HG02973 (cell line): ENCODE results near the gene GABRA4.

ENCODE experiments used
- ATAC-seq: cut with Tn5 transposase; IDR thresholded peaks from one replicate; pipeline ENCODE4 v1.9.1; 2021; ENCODE audit warnings: moderate library complexity; ENCODE audit not compliant: unreplicated experiment

The GABRA4 gene

GRCh38 chr4:46979726-46980125, 13.7 kb downstream of the GABRA4 start:
- ATAC-seq = no peak

DNA sequence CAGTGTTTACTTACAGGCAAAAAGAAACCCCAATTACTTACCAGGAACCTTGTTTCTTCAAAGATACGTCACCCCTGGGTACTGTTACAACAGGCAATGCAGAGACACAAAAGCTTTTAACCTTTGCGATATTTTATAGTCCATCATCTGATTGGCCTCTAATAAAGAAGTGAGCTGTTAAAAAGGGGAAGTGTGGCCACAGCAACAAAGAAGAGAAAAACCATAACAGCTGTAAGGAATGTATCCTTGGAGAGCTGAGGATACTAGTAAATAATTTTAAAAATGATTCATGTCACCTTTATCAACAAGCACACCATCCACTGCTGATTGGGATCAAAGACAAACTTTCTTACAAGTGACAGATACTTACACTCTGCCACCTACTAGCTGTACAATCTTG, 14.1 kb downstream of the GABRA4 start:
- ATAC-seq = no peak

DNA sequence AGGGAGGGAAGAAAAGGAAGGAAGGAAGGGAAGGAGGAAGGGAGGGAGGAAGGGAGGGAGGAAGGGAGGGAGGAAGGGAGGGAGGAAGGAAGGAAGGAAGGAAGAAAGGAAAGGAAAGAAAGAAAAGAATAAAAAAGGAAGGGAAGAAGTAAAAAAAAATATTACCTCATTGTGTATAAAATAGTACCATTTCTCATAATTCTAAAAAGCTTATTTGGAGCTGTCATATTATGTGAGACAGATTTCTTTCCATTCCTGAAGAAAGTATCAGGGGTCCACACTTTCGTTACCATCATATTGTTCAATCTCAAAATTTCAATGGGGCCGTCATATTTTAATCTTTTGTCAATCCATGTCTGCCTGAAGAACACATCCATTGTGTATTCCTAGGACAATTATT, 16.1 kb downstream of the GABRA4 start:
- ATAC-seq = no peak

GRCh38 chr4:46975812-46976553, 17.4 kb downstream of the GABRA4 start:
- ATAC-seq = no peak

- ATAC-seq = no peak
Measured at GRCh38 chr4:46974891-46975543, 18.4 kb downstream of the GABRA4 start.

- ATAC-seq = no peak
Measured at GRCh38 chr4:46968847-46969246, 24.5 kb downstream of the GABRA4 start.

DNA sequence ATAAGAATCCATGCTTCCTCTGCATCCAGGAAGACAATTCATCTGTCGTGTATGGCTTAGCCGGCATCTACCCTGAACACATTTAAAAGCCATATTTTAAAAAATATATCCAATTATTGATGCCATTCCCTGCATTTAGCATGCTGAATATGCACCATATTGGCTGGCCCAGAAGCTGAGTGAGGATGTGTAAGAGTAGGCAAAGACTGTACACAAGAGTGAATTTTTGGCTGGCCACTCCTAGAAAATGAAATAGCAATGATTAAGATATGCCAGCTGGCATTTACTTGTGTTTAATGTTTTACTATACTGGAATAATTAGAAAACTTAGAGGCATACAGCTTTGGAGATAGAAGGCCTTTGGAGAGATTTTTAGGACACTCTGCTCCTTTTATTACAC, 25.8 kb downstream of the GABRA4 start:
- no peak for ATAC-seq

- ATAC-seq = no peak
Measured at GRCh38 chr4:46958742-46959488, 34.5 kb downstream of the GABRA4 start.

- ATAC-seq = no peak
Measured at GRCh38 chr4:46956451-46956850, 36.9 kb downstream of the GABRA4 start.

- ATAC-seq = no peak
Measured at GRCh38 chr4:46955601-46956000, 37.8 kb downstream of the GABRA4 start.

GRCh38 chr4:46954643-46955042, 38.7 kb downstream of the GABRA4 start:
- no peak for ATAC-seq

DNA sequence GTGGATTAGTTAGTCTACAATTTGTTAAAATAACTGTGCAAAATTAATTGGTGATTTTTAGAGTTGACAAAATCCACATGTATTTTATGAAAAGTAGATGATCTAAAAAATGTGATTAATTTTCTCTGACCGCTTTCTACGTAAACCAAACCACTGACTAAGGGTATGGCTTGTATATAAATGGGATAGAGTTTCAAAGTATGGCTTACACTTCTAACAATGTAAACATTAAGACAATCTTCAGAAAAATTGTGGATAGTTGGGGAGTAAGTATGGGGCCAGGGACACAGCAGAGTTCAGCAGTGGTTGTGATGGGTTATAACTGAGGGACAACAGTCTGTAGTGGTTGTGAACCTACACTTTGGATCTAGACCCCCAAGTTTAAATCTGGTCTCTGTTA, 39.8 kb downstream of the GABRA4 start:
- no peak for ATAC-seq

DNA sequence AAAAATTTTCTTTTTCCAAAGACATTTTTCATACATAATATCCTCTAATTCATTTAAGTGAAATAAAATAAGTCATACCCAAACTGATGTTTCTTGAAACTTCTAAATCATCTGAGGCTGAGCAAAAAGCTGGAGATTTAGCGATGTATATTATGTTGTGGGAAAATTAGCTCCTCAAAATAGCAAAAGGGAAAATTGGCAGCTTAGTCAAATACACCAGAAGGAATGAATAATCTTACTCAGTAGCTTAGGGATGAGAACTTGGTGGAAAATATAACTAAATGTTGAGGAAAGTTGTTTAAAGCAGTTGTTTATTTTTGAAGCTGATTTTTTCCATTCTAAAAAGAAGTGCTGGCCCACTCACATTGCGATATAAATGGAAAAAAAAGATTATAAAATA, 40.9 kb downstream of the GABRA4 start:
- ATAC-seq = no peak

DNA sequence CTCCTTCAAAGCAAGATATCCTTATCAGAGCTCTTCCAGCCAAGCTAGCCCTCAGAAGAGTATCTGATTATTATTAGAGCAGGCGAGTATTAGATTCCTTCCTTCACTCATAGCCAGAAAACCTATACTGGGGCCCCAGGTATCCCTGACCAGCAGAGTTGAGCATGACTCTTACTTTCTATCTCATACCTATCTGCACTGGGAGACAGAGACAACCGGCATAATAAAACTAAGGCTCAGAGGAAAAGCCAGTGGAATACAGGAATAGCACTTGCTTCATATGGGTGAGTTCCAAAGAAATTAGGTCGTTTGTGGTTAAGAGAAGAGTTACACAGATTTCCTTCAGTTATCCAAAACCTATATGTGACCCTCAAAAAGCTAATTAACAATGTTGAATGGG, 42.6 kb downstream of the GABRA4 start:
- ATAC-seq = no peak

- ATAC-seq = no peak
Measured at GRCh38 chr4:46949822-46950221, 43.6 kb downstream of the GABRA4 start.

DNA sequence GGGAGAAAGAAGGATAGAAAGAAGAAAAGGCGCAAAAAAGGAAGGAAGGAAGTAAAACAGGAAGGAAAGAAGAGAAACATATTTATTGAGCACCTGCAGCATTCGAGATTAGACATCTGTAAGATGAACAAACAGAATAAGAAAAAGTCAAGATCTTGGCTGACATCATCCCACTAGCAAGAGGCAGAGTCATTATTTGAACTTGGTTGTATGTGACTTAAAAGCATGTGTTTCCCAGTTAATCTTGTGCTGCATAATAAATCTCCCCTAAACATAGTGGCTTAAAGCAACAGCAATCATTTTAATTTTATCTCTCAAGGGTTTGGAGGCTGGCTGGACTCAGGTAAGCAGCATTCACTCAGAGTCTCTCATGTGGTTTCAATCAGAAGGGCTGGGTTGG, 45.8 kb downstream of the GABRA4 start:
- no peak for ATAC-seq

DNA sequence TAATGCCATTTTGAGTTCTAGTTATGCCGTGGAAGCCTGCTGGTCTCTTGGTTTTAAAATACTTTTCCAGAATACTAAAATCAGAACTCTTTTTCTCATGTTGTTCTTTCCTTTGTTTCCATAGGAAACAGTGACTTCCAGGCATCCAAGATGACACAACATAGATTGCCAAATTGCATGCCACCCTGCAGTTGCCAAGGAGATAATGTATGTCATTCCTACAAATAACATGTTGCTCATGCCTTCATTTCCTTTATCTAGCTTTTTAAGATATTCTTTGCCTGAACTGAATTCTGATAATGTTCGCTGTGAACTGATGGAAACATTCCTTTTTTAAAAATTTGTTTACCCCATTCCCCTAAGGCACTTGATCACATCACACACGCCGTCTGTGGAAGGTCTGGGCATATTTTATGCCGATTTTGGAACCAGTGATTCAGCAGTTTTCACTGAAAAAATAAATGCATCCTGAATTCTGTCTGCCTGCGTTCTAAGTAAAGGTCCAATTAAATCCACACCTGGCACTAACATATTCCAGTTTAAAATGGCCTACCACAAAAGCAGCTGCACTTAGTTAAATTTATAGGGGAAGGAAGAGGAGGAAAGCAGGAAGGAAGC, 46.4 kb downstream of the GABRA4 start:
- ATAC-seq = no peak

DNA sequence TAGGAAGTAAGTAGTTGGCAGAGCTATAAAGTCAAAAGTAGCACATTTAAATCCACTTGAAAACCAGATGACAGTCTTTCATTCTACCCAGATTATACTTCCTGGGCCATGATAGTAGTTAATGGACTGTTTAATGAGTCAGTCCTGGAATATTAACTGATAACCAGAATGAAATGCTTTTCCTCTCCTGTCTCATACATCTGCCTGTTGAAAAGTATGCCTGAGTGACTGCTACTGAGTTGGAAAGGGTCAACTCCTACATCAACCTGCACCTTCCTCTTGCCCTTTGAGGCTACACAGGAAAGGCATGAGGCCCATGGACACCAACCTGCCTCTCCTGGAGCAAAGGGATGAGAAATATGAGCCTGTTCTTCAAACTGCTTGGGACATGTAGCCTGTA, 48.3 kb downstream of the GABRA4 start:
- no peak for ATAC-seq

- ATAC-seq = no peak
Measured at GRCh38 chr4:46944345-46944744, 49.0 kb downstream of the GABRA4 start.

GRCh38 chr4:46937493-46937892, 55.9 kb downstream of the GABRA4 start:
- no peak for ATAC-seq

GRCh38 chr4:46934726-46935125, 58.7 kb downstream of the GABRA4 start:
- ATAC-seq = no peak

- ATAC-seq = no peak
Measured at GRCh38 chr4:46933686-46934085, 59.7 kb downstream of the GABRA4 start.
